Small intestine (tissue), 7 donors: ENCODE results near the gene CMIP. TPM values are rescaled to one million over a fixed set of nuclear protein-coding genes. Genes with fewer than 3 reads are reported as not detected.

Experiments used
- DNase-seq, 2 donors: peaks; one replicate each; pipeline versions ENCODE4 v3.0.0 to v3.0.0-alpha.2; 2013
- FAIRE-seq: peaks from 2 replicates; lab custom pipeline; 2012; peaks lifted over from hg19 to GRCh38; lab: Jason Lieb, UNC
- H3K27ac ChIP-seq, 3 donors: one replicate each; pipeline ENCODE4 v1.5.1; 2013; ENCODE audit warnings: low read length in 2 of 3, mild to moderate bottlenecking in 2 of 3, control low read depth in 1 of 3, inconsistent platforms in 1 of 3, low read depth in 1 of 3, moderate library complexity in 1 of 3
- H3K27me3 ChIP-seq, 3 donors: one replicate each; pipeline ENCODE4 v1.6.1; 2013; ENCODE audit warnings: low read length in 3 of 3, inconsistent platforms in 1 of 3; ENCODE audit not compliant: control insufficient read depth in 3 of 3, insufficient read depth in 3 of 3
- H3K36me3 ChIP-seq, 3 donors: one replicate each; pipeline ENCODE4 v1.6.1; 2013; ENCODE audit warnings: low read length in 3 of 3, inconsistent platforms in 1 of 3, low read depth in 1 of 3, mild to moderate bottlenecking in 1 of 3, moderate library complexity in 1 of 3; ENCODE audit not compliant: control insufficient read depth in 3 of 3, insufficient read depth in 2 of 3
- H3K4me1 ChIP-seq, 3 donors: one replicate each; pipeline ENCODE4 v1.6.1; 2013; ENCODE audit warnings: low read length in 2 of 3, inconsistent platforms in 1 of 3, low read depth in 1 of 3, mild to moderate bottlenecking in 1 of 3, moderate library complexity in 1 of 3; ENCODE audit not compliant: control insufficient read depth in 3 of 3, insufficient read depth in 2 of 3
- H3K4me3 ChIP-seq, 3 donors: one replicate each; pipeline ENCODE4 v1.5.1; 2013; ENCODE audit warnings: low read length in 3 of 3, control low read depth in 1 of 3, inconsistent platforms in 1 of 3, low read depth in 1 of 3, mild to moderate bottlenecking in 1 of 3, moderate library complexity in 1 of 3
- H3K9me3 ChIP-seq, 2 donors: one replicate each; pipeline ENCODE4 v1.6.1; 2013; ENCODE audit warnings: low read depth in 1 of 2, low read length in 1 of 2; ENCODE audit not compliant: control insufficient read depth in 2 of 2, insufficient read depth in 1 of 2
- WGBS, 3 donors: extraction: QIAGEN DNeasy Blood & Tissue Kit; methylation state at CpG; one replicate each; pipeline ENCODE4 v1.1.7; 2013; 5-methylcytosine and 5-hydroxymethylcytosine counted together
- polyA plus RNA-seq, 4 donors: library from polyadenylated mRNA; stranded (reverse) in 3 of 4; unstranded in 1 of 4; fragments of 200-250 nt in 3 of 4; fragments of 120-200 nt in 1 of 4; gene quantifications; one replicate each; pipeline versions ENCODE4 v1.2.1 to v1.2.3, GENCODE V29; 2013
- donor health status: healthy with polysubstance abuse.
- donor health status: control.
- donor health status: control.
- donor health status: Bipolar disorder and iron deficiency.
- donor health status: healthy.

CMIP gene
- polyA plus RNA-seq, 4 donors: 43.8 to 74.7 (median 55.7) TPM

- peaks cover 0 to 3% (median 3%) of the 10 kb centered on the region in 3 donors for H3K4me1 ChIP-seq
- FAIRE-seq: no peak
- DNase-seq: no peak
These were observed 196.9 kb downstream of the CMIP start for GRCh38 chr16:81641395-81642106.

GRCh38 chr16:81642107-81642436 lies 197.5 kb downstream of the CMIP start:
- FAIRE-seq: no peak
- no peaks in the 10 kb centered on the region for H3K27me3 ChIP-seq
- DNase-seq: no peak
- H3K9me3 ChIP-seq: no peaks in the 10 kb centered on the region
- WGBS, 3 donors: 89 to 99% (median 97%) methylated on average over 4 of the region's 4 CpGs
- H3K4me1 ChIP-seq: peaks cover 0 to 3% (median 0%) of the 10 kb centered on the region in 3 donors
- H3K27ac ChIP-seq: no peak overlapping the region
- peaks cover 0 to 50% (median 0%) of the 10 kb centered on the region in 3 donors for H3K36me3 ChIP-seq
- H3K4me3 ChIP-seq: no peak overlapping the region

More at GRCh38 chr16:81641395-81642106, 196.9 kb downstream of the CMIP start:
- peak overlapping the region in 1 of 3 donors; percentile 21 for H3K27ac ChIP-seq
- WGBS, 3 donors: 73 to 78% (median 73%) methylated on average over 18 of the region's 18 CpGs
- H3K36me3 ChIP-seq: peaks cover 0 to 50% (median 0%) of the 10 kb centered on the region in 3 donors
- no peaks in the 10 kb centered on the region for H3K9me3 ChIP-seq
- H3K27me3 ChIP-seq: no peaks in the 10 kb centered on the region
- H3K4me3 ChIP-seq: no peak overlapping the region

- H3K36me3 ChIP-seq: peaks cover 0 to 50% (median 0%) of the 10 kb centered on the region in 3 donors
- H3K4me1 ChIP-seq: peaks cover 0 to 3% (median 0%) of the 10 kb centered on the region in 3 donors
- H3K4me3 ChIP-seq: no peak overlapping the region
- no peak overlapping the region for H3K27ac ChIP-seq
- H3K9me3 ChIP-seq: no peaks in the 10 kb centered on the region
- WGBS, 3 donors: 82 to 88% (median 83%) methylated on average over 5 of the region's 5 CpGs
- H3K27me3 ChIP-seq: no peaks in the 10 kb centered on the region
- FAIRE-seq: no peak
- no peak for DNase-seq
These were observed 198.3 kb downstream of the CMIP start for GRCh38 chr16:81642943-81643342.

DNA sequence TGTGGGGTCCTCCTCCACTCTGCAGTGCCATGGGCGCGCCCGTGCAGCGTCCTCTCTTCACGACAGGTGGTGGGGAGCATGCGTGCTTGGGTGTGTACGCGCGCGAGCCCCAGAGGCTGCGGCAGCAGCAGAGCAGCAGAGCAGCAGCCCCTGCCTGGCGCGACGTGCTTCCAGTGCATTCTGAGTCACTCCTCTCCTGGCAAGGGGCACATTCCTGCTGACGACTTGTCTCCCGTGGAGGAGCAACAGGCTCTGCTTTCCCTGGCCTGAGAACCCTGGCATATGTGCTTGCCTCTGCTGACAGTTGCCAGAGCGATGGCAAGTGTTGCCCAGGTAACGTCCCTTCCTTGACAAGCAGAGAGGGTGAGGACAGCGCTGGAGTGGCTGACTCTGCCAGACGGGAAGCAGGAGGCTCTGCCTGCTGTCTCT lies 200.7 kb downstream of the CMIP start:
- peaks cover 0 to 3% (median 0%) of the 10 kb centered on the region in 3 donors for H3K4me1 ChIP-seq
- peak overlapping the region in 1 of 3 donors; percentile 47 for H3K27ac ChIP-seq
- H3K9me3 ChIP-seq: no peaks in the 10 kb centered on the region
- DNase-seq (no peak), FAIRE-seq (no peak)
- H3K4me3 ChIP-seq: no peak overlapping the region
- 85 to 90% (median 88%) methylated on average over 20 of the region's 20 CpGs for WGBS, 3 donors
- H3K27me3 ChIP-seq: no peaks in the 10 kb centered on the region
- peaks cover 0 to 56% (median 0%) of the 10 kb centered on the region in 3 donors for H3K36me3 ChIP-seq

GRCh38 chr16:81645925-81646324 lies 201.3 kb downstream of the CMIP start:
- Histone ChIP-seq H3K27me3 (no peaks in the 10 kb centered on the region), H3K4me3 (no peak overlapping the region), H3K27ac (peak overlapping the region in 1 of 3 donors; percentile 47), H3K9me3 (no peaks in the 10 kb centered on the region), H3K4me1 (peaks cover 0 to 7% (median 0%) of the 10 kb centered on the region in 3 donors), H3K36me3 (peaks cover 0 to 55% (median 0%) of the 10 kb centered on the region in 3 donors)
- no peak for DNase-seq
- no peak for FAIRE-seq
- WGBS, 3 donors: 93 to 99% (median 96%) methylated on average over 4 of the region's 4 CpGs

DNA sequence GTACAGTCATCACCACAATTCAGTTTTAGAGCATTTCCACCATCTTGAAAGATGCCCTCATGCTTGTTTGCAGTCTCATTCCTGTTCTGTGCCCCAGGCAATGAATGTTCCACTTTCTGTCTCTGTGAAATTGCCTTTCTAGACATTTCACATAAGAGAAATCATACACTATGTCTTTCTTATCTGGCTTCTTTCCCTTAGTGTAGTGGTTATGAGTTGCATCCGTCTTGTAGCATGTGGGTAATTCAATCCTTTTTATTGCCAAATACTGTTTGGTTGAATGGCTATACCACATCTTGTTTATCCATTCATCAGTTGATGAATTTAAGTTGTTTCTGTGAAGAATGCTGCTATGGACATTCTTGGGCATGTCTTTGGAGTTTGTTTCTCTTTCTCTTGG lies 202.0 kb downstream of the CMIP start:
- H3K27me3 ChIP-seq: no peaks in the 10 kb centered on the region
- no peak overlapping the region for H3K4me3 ChIP-seq
- H3K27ac ChIP-seq: no peak overlapping the region
- peaks cover 0 to 55% (median 2%) of the 10 kb centered on the region in 3 donors for H3K36me3 ChIP-seq
- no peak for FAIRE-seq
- 81 to 97% (median 88%) methylated on average over 1 of the region's 1 CpG for WGBS, 3 donors
- no peak for DNase-seq
- H3K9me3 ChIP-seq: no peaks in the 10 kb centered on the region
- peaks cover 0 to 12% (median 0%) of the 10 kb centered on the region in 3 donors for H3K4me1 ChIP-seq

DNA sequence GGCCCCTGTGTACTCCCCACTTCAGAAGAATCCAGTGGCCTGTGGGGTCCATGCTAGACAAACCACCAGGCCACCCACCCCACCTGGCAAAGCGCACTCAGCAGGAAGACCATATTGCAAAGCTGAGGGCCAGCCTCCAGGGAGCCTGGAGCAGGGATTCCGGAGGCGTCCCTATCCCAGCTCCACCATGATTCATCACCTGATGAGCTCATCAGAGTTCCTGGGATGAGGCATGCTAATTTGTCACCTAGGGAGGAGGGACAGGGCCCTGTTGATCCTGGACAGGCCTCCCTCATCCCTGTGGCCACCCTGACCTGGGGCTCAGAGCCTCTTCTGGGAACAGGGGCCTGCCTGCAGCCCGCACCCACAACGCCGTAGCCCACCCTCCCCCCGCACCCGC lies 202.9 kb downstream of the CMIP start:
- WGBS, 3 donors: 88 to 89% (median 88%) methylated on average over 6 to 8 of the region's 8 CpGs
- H3K4me3 ChIP-seq: no peak overlapping the region
- H3K27ac ChIP-seq: peak overlapping the region in 1 of 3 donors; percentile 29
- FAIRE-seq (no peak), DNase-seq (peak in 1 of 2 donors; percentile 15)
- H3K36me3 ChIP-seq: peaks cover 0 to 55% (median 9%) of the 10 kb centered on the region in 3 donors
- no peaks in the 10 kb centered on the region for H3K27me3 ChIP-seq
- H3K4me1 ChIP-seq: peaks cover 0 to 20% (median 0%) of the 10 kb centered on the region in 3 donors
- H3K9me3 ChIP-seq: no peaks in the 10 kb centered on the region

DNA sequence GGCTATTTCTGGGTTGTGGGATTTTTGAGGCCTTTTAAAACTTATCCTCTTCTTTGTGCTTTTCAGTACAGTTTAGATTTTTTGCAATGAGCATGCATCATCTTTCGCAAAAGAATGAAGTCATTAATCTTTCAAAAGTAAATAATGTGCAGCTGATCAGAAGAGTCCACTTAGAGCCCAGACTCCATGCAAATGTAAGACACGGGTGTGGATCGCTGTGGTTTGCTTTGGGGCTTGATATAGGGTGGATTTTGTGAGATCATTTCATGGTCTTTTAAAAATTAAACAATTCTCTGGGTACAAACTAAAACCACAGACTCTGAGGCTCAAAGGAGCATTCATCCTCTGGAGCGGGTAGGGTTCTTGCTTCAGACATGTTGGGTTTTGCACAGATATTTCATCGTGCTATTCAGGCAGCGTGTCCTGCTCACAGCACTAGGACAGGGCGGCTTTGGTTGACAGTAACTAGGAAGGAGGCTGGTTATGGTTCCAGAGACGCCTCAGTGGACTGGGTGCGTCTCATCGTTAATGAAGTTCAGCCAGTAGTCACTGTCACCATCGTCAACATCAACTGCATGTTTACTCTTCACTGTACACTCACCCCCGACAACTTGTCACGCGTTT lies 205.1 kb downstream of the CMIP start:
- Histone ChIP-seq H3K36me3 (peaks cover 0 to 64% (median 14%) of the 10 kb centered on the region in 3 donors), H3K9me3 (no peaks in the 10 kb centered on the region), H3K4me3 (no peak overlapping the region), H3K4me1 (peaks cover 0 to 25% (median 0%) of the 10 kb centered on the region in 3 donors), H3K27ac (peak overlapping the region in 2 of 3 donors; percentile 75 to 89), H3K27me3 (no peaks in the 10 kb centered on the region)
- DNase-seq (no peak), FAIRE-seq (no peak)
- WGBS, 3 donors: 75 to 91% (median 86%) methylated on average over 14 of the region's 14 CpGs
